Measurements from ENCODE around the gene DGKI. TPM values are rescaled to one million over a fixed set of nuclear protein-coding genes. Genes with fewer than 3 reads are reported as not detected.

DGKI gene
- total RNA-seq, 1 experiment from 2014 or later, result 0.15 TPM

- Histone ChIP-seq H3K36me3 (ENCODE audit: control insufficient read depth in 1 of 2, insufficient read depth in 2 of 2, low read length in 2 of 2) (no peaks in the 10 kb centered on the region; a peak in 1 of 4 replicates), H3K27me3 (ENCODE audit: insufficient read depth, low read length) (no peaks in the 10 kb centered on the region), H3K4me1 (ENCODE audit: control insufficient read depth in 1 of 2, insufficient read depth in 2 of 2, low read length in 2 of 2) (no peaks in the 10 kb centered on the region), H3K4me3 (replicated peaks in 1 of 2; ENCODE audit: low read depth in 1 of 2, low read length in 2 of 2) (no peak overlapping the region), H3K9me2 (ENCODE audit: insufficient read depth) (no peaks in the 10 kb centered on the region), H3K79me2 (ENCODE audit: insufficient read depth, low read length) (no peaks in the 10 kb centered on the region), H3K9ac (ENCODE audit: low read length) (no peak overlapping the region), H3K4me2 (ENCODE audit: low read length) (no peak overlapping the region), H3K9me3 (ENCODE audit: control insufficient read depth in 1 of 2, insufficient read depth in 1 of 2, low read depth in 1 of 2, low read length in 2 of 2) (peaks cover 0 to 8% of the 10 kb centered on the region in 2 experiments; a peak in 1 of 4 replicates), H4K20me1 (ENCODE audit: insufficient read depth) (no peaks in the 10 kb centered on the region), H2AFZ (ENCODE audit: low read depth, low read length, poor library complexity, severe bottlenecking) (no peak overlapping the region), H3K27ac (ENCODE audit: low read depth, low read length) (no peak overlapping the region)
- TF ChIP-seq, protein P1, sequence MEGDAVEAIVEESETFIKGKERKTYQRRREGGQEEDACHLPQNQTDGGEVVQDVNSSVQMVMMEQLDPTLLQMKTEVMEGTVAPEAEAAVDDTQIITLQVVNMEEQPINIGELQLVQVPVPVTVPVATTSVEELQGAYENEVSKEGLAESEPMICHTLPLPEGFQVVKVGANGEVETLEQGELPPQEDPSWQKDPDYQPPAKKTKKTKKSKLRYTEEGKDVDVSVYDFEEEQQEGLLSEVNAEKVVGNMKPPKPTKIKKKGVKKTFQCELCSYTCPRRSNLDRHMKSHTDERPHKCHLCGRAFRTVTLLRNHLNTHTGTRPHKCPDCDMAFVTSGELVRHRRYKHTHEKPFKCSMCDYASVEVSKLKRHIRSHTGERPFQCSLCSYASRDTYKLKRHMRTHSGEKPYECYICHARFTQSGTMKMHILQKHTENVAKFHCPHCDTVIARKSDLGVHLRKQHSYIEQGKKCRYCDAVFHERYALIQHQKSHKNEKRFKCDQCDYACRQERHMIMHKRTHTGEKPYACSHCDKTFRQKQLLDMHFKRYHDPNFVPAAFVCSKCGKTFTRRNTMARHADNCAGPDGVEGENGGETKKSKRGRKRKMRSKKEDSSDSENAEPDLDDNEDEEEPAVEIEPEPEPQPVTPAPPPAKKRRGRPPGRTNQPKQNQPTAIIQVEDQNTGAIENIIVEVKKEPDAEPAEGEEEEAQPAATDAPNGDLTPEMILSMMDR (IDR thresholded peaks at IDR 0.05 in 2 of 3, conservative IDR thresholded peaks at IDR 0.05 in 1 of 3; ENCODE audit: borderline replicate concordance in 1 of 3, insufficient read depth in 1 of 3, low read depth in 2 of 3, low read length in 2 of 3), result no peak
- no peak for TF ChIP-seq SRF (IDR thresholded peaks at IDR 0.05; ENCODE audit: low read depth)
- no peak for TF ChIP-seq SIN3A (IDR thresholded peaks at IDR 0.05; ENCODE audit: low read depth)
- no peak for TF ChIP-seq CBX3 (IDR thresholded peaks at IDR 0.05; ENCODE audit: low read depth)
- TF ChIP-seq EZH2phosphoT487 (IDR thresholded peaks at IDR 0.05; ENCODE audit: borderline replicate concordance), result no peak
- no peak for TF ChIP-seq ZFX (IDR thresholded peaks at IDR 0.05)
- no peak for TF ChIP-seq RAD21 (IDR thresholded peaks at IDR 0.05; ENCODE audit: low read depth)
- TF ChIP-seq, protein P2, sequence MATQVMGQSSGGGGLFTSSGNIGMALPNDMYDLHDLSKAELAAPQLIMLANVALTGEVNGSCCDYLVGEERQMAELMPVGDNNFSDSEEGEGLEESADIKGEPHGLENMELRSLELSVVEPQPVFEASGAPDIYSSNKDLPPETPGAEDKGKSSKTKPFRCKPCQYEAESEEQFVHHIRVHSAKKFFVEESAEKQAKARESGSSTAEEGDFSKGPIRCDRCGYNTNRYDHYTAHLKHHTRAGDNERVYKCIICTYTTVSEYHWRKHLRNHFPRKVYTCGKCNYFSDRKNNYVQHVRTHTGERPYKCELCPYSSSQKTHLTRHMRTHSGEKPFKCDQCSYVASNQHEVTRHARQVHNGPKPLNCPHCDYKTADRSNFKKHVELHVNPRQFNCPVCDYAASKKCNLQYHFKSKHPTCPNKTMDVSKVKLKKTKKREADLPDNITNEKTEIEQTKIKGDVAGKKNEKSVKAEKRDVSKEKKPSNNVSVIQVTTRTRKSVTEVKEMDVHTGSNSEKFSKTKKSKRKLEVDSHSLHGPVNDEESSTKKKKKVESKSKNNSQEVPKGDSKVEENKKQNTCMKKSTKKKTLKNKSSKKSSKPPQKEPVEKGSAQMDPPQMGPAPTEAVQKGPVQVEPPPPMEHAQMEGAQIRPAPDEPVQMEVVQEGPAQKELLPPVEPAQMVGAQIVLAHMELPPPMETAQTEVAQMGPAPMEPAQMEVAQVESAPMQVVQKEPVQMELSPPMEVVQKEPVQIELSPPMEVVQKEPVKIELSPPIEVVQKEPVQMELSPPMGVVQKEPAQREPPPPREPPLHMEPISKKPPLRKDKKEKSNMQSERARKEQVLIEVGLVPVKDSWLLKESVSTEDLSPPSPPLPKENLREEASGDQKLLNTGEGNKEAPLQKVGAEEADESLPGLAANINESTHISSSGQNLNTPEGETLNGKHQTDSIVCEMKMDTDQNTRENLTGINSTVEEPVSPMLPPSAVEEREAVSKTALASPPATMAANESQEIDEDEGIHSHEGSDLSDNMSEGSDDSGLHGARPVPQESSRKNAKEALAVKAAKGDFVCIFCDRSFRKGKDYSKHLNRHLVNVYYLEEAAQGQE (IDR thresholded peaks at IDR 0.05; ENCODE audit: low read depth), result no peak
- no peak for TF ChIP-seq CEBPB (IDR thresholded peaks at IDR 0.05; ENCODE audit: low read depth)
- TF ChIP-seq MAX (IDR thresholded peaks at IDR 0.05), result no peak
- no peak for TF ChIP-seq POLR2AphosphoS5 (IDR thresholded peaks at IDR 0.05; ENCODE audit: low read depth, low read length)
- TF ChIP-seq ZNF274 (IDR thresholded peaks at IDR 0.05; ENCODE audit: low read depth, low read length), result no peak
- TF ChIP-seq TCF7L2 (IDR thresholded peaks at IDR 0.05; ENCODE audit: borderline replicate concordance, extremely low read depth, insufficient read depth, insufficient read length), result no peak
- no peak for TF ChIP-seq EZH2 (IDR thresholded peaks at IDR 0.05)
- TF ChIP-seq FOSL1 (IDR thresholded peaks at IDR 0.05; ENCODE audit: low read depth), result no peak
- no peak for TF ChIP-seq SP1 (IDR thresholded peaks at IDR 0.05; ENCODE audit: low read depth)
- no peak for TF ChIP-seq YY1 (IDR thresholded peaks at IDR 0.05; ENCODE audit: extremely low read depth, insufficient replicate concordance, low read depth, low read length)
- TF ChIP-seq, protein P3, sequence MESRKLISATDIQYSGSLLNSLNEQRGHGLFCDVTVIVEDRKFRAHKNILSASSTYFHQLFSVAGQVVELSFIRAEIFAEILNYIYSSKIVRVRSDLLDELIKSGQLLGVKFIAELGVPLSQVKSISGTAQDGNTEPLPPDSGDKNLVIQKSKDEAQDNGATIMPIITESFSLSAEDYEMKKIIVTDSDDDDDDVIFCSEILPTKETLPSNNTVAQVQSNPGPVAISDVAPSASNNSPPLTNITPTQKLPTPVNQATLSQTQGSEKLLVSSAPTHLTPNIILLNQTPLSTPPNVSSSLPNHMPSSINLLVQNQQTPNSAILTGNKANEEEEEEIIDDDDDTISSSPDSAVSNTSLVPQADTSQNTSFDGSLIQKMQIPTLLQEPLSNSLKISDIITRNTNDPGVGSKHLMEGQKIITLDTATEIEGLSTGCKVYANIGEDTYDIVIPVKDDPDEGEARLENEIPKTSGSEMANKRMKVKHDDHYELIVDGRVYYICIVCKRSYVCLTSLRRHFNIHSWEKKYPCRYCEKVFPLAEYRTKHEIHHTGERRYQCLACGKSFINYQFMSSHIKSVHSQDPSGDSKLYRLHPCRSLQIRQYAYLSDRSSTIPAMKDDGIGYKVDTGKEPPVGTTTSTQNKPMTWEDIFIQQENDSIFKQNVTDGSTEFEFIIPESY (IDR thresholded peaks at IDR 0.05; ENCODE audit: extremely low read depth, insufficient replicate concordance, low read length), result no peak
- no peak for TF ChIP-seq ATF3 (IDR thresholded peaks at IDR 0.05)
- intact Hi-C loops (cut with micrococcal nuclease), result no loop called here
- CTCF ChIA-PET, result interaction anchor here (1.0 kb wide), 1 partner anchor 265 kb away, joined by 3 read pairs; no protein-coding TSS in a partner anchor
- DNase-seq (ENCODE audit: low read depth, low spot score) (no peak), ATAC-seq (no peak)
- no TSS peak for BruUV-seq (replicated peaks)
- RAD21 ChIA-PET (ENCODE audit: low non-redundant PET in 1 of 2, low total read pairs in 2 of 2, uncharacterized antibody in 2 of 2, unreplicated experiment in 2 of 2), result no interaction called here
- POLR2A ChIA-PET, result no interaction called here
Measured at GRCh38 chr7:137870684-137871083, 23.9 kb upstream of the DGKI start.

Data from HCT116 (cell line).